Measurements from ENCODE around the gene CKAP2L.

CKAP2L gene

GRCh38 chr2:112762276-112762675 is 2.1 kb downstream of the CKAP2L start:
- H3K4me3 ChIP-seq (ENCODE audit: low read depth, low read length): no peak overlapping the region

DNA sequence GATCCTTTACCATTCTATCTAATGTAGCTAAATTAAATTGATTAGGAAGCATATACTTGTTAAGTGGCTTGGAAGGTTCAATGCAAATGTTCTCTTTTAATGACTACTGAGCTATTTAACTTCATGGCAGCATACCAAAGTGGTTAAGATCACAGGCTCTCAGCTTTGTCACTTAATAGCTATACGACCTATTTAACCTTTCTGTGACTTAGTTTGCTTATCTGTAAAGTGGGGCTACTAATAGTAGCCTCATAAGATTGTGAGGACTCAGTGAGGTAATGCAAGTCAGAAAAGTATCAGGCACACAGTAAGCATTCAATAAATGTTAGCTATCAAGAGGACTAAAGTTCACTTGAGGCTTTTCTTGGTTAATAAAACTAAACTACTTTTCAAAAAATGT is 4.3 kb downstream of the CKAP2L start:
- H3K4me3 ChIP-seq (ENCODE audit: low read depth, low read length): no peak overlapping the region

DNA sequence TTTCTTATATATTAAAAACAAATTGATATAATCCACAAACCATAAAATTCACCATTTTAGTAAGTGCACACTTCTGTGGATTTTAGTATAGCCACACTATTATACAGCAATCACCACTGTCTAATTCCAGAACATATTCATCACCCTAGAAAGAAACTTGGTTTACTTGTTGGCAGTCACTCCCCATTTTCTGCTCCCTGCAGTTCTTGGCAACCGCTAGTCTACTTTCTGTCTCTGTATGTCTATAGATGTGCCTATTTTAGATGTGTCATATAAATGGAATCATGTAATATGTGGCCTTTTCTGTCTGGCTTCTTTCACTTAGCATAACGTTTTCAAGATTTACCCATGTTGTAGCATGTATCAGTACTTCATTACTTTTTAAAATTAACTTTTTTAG is 5.7 kb downstream of the CKAP2L start:
- H3K4me3 ChIP-seq (ENCODE audit: low read depth, low read length): no peak overlapping the region

GRCh38 chr2:112757265-112757664 is 7.1 kb downstream of the CKAP2L start:
- H3K4me3 ChIP-seq (ENCODE audit: low read depth, low read length): no peak overlapping the region

- H3K4me3 ChIP-seq (ENCODE audit: low read depth, low read length): no peak overlapping the region
Observed at GRCh38 chr2:112756207-112756606, 8.2 kb downstream of the CKAP2L start.

- no peak overlapping the region for H3K4me3 ChIP-seq (ENCODE audit: low read depth, low read length)
Observed at GRCh38 chr2:112755444-112755843, 9.0 kb downstream of the CKAP2L start.

- H3K4me3 ChIP-seq (ENCODE audit: low read depth, low read length): no peak overlapping the region
Observed at GRCh38 chr2:112754564-112754963, 9.8 kb downstream of the CKAP2L start.

- no peak overlapping the region for H3K4me3 ChIP-seq (ENCODE audit: low read depth, low read length)
Observed at GRCh38 chr2:112752667-112753066, 11.7 kb downstream of the CKAP2L start.

DNA sequence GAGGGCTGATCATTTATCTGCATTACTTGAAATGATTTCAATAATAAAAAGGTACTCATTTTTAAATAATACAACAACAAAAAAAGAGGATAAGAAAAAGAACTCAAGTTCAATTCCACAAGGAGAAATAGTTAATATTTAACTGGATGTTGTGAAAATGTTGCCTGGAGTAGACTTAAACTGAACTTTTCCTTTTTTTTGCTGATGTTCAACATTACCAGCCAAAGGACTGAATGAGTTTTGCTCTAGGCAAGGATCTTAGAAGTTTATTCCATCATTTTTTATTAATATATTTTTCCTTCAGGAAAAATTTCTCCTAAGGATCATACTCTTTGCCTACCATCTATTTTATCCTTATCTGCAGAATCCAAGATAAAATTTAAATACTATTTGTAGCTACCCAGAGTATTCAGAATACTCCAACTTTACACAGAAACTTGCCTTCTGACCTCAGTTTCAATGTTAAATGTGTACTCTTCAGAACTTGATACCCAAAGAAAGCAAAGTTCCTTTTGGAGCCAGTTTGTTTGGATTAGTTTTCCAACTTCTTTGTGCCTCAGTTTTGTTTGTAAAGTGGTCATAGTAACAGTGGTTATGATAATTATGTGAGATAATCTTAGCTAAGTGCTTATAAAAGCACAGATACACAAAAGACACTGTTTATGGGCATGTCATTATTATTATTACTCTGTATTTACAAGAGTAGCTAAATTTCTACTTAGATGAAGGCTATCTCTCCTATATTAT is 12.8 kb downstream of the CKAP2L start:
- H3K4me3 ChIP-seq (ENCODE audit: low read depth, low read length): no peak overlapping the region

DNA sequence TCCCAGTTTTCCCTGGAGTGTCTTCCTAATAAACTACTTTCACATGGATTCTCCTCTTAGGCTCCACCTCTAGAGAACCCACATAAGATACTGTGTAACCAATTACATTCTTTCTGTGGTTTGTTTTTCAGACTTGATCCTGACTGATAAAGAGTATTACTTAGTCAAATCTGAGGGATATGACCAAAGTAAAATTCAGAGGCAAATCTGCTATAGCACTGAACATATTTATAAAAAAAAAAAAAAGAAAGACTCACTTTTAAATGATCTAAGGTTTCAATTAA is 13.9 kb downstream of the CKAP2L start:
- H3K4me3 ChIP-seq (ENCODE audit: low read depth, low read length): no peak overlapping the region

DNA sequence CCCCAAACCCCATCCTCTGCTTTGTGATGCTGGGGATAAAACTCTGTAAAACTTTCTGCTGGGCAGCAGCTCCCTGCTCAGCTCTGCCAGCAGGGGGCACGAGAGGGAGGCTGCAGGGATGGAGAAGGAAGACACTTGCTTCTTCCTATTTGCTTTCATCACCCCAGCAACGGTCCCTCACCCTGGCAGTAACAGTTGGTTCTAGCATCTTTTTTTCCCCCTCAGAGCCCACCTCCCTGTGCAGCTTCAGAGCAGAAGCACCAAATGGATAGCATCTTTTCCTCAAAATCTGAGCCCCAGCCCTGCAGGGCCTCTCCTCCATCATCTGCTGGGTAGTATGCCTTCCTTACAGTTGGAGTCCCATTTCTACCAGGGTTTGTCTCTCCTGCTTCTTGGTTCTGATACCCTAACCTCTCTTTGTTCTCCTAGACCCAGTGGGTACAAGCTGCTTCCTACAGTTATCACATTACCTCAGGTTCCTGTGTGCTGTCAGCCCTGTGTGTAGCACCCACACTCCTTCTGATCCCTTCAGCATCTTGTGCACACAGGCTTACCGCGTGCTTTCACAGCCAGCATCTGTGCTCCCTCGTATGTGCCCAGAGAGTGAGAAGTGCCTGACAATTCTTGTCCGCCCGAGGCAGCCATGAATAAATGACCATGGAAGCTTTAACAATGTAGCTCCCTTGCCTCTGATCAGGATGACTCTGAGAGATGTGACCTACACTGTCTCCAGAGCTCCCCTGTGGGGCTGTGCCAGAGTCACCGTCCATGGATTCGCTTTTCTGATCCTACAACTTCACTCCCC is 14.5 kb downstream of the CKAP2L start:
- H3K4me3 ChIP-seq (ENCODE audit: low read depth, low read length): no peak overlapping the region

DNA sequence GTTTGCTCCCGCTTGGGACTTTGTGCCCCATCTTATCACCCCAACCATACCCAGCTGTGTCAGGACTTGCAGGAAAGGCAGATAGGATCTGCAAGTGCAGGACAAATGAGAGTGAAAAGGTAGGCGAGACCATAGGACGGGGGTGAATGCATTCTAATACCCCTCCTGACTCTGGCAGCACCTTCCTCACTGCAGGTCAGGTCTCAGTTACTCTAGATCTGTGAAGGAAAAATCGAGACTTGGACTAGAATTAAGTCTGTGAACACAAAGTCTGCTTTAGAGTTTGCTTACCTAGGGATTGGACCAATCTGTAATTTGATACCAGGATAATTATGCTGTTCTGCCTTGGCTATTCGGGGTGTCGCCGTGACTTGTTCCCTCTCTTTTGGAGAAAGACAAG is 23.9 kb downstream of the CKAP2L start:
- no peak overlapping the region for H3K4me3 ChIP-seq (ENCODE audit: low read depth, low read length)

DNA sequence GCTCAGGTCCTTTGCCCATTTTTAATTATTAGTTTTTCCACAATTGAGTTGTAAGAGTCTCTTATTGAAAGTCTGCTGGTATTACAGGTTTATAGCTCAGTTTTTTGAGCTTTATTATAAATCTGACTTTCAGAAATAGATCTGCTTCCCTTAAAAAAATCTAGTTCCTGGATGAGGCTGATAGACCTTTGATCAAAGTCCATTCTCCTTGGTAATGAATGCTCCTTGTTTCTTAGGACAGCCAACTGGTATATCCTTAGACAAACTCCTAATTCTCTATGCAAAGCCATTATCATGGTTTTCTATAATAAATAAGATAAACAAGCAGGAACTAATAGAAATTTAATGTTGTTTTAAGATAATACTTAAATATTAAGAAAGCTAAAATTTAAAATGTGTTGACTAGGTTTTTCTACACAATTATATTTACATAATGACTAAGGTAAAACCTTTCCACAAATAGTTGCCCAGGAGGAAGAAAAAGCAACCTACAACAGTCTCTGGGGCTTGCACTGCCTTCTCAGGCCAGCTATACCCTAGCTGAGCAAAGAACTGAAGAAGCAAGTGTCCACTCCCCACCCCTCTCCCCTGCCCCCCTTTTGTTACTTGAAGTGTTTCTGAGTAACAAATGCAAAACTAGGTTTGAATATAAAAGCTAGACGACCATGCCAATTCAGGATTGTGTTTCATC is 26.7 kb downstream of the CKAP2L start:
- H3K4me3 ChIP-seq (ENCODE audit: low read depth, low read length): no peak overlapping the region

GRCh38 chr2:112733871-112734270 is 30.5 kb downstream of the CKAP2L start:
- no peak overlapping the region for H3K4me3 ChIP-seq (ENCODE audit: low read depth, low read length)

DNA sequence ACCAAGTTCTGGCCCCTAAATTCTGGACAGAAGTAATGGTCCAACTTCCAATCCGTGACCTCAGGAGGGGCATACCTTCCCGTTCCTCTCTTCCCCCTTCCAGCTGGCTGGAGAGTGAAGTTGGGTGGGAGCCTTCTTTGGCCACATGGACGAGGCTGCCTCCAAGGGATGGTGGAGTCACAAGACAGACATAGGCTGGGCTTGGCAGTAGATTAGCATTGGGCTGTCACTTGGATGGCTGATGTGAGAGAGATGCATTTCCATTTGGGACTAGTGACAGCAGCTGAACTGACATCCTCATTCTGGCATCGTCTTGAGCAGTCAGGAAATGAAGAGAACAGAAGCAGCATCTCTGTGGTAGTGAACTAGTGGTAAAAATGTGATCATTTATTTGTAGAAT is 31.0 kb downstream of the CKAP2L start:
- H3K4me3 ChIP-seq (ENCODE audit: low read depth, low read length): no peak overlapping the region

DNA sequence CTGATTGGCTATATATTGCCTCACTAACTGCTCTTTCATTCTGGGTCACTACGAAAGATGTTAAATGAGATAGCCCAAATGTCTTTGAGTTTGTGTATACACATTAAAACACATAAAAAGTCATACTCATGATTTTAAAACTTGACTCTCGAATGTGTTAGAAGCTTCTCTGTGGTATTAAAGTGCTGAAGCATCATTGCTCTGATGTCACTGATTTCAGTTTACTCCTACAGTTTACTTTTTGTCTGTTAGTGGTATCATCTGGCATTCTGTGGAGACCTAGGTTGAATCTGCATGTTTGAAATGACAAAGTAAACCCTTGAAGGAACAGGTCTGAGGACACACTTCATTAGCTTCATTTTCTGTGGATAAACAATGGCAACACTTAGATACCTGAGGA is 32.9 kb downstream of the CKAP2L start:
- H3K4me3 ChIP-seq (ENCODE audit: low read depth, low read length): no peak overlapping the region

DNA sequence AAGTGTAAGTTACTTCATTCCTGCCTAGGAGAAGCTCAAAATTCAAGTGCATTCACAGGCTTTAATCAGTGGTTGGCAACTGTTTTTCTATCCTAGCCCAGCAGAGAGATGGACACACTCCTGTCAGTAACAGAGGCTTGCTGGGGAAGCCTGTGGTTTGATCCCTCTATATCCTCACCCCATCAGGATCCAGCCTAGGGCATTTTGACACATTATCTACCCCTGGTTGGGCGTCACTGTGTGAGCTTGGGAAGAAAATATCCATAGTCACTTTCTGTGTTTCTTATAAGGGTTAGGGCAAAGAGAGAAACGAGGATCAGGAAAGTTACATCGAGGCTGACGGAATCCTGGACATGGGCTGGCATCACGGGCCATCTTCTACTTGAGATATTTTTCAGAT is 33.6 kb downstream of the CKAP2L start:
- H3K4me3 ChIP-seq (ENCODE audit: low read depth, low read length): no peak overlapping the region

DNA sequence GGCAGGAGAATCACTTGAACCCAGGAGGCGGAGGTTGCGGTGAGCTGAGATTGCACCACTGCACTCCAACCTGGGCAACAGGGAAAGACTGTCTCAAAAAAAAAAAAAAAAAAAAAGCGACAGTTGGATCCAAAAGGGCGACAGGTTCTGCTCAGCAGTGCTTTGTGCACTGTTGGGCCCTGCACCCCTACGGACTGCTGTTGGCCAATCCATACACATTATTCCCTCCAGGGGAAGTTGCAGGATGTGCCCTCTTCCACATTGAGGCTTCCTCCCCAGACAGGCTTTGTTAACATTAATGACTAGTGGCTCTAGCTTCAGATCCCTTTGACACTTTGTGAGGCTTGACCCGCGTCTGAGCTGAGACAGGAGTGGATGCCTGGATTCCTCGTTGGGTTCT is 34.2 kb downstream of the CKAP2L start:
- no peak overlapping the region for H3K4me3 ChIP-seq (ENCODE audit: low read depth, low read length)

DNA sequence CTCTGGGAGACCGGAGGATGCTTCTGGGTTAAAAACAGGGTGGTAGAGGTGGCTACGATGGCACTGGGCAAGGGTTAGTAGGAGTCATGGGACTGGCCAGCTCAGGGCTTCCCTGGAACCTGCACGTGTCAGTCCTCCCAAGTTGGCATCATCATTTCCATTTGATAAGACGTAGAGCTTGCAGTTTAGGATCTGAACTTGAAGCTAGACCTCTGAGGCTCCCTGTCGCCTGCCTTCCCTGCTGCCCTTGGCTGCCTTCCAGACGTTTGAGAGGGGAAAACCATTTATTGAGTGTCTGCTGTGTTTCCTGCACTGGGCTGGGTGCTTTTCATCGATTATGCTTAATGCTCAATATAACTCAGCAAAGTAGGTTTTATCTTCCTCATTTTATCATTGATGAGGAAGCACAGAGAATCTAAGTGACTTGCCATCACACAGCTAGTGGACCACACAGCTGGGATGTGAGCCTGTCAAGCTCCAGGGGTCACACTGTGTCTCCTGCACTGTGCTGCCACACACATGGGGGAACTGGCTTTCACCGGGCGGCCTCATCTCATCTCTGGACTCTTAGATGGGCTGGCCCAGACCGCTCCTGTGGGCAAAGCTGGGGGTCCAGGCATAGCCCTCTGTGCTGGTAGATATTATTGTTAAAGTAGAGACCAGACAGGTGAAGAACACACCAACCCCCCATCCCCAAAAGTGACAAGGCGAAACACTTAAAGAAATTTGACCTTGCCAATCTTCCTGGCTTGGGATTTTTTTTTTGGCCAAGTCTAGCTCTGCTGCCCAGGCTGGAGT is 35.8 kb downstream of the CKAP2L start:
- no peak overlapping the region for H3K4me3 ChIP-seq (ENCODE audit: low read depth, low read length)

DNA sequence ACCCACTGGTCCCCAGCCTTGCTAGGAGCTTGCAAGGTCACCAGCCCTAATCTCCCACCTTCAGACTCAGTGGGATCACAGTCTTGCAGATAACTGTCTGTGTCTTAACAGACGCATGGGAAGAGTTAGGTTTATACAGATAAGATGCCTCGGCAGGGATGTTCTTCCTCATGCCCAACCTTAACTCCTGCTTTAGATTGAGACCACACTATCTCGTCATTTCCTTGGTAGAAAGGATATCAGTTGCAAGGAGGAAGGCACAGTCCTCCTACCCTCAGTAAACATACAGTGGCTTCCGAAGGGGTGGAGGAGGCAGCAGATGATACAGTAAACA is 36.4 kb downstream of the CKAP2L start:
- H3K4me3 ChIP-seq (ENCODE audit: low read depth, low read length): no peak overlapping the region

DNA sequence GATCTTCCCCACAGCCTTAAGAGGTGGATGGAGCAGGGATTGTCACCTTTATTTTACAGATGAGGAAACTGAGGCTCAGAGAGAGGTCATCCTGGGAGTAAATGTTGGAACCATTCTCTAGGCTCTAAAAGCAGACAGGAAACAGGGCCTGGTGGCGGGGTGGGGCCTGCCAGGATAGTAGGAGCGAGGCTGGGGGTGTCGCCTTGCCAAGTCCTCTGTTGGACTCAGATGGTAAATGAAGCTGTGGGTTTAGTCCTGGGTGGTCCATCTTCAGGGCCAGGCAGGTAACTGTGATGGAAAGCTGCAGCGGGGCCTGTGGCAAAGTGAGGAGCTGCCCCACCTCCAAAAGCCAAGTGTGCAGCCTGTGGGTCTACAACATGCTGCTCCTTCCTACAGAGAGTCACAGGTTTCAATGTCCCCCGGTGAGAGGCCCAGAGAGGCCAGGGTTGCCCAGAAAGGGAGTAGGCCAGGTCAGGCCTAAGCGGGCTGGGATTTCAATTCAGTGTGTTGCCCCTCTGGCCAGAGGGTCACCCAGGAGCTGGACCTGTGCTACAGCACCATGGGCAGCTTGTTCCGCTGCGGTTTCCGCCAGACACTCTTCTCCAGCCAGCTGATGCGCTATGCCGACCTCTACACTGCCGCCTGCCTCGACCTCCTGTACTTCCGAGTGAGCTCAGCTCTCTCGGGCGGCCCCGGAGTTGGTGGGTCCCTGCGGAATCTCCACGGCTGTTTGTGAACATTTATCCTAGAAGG is 37.0 kb downstream of the CKAP2L start:
- no peak overlapping the region for H3K4me3 ChIP-seq (ENCODE audit: low read depth, low read length)

Measured in iPS-11a (cell line).